ENCODE results near the gene KRTAP20-1.

The KRTAP20-1 gene

DNA sequence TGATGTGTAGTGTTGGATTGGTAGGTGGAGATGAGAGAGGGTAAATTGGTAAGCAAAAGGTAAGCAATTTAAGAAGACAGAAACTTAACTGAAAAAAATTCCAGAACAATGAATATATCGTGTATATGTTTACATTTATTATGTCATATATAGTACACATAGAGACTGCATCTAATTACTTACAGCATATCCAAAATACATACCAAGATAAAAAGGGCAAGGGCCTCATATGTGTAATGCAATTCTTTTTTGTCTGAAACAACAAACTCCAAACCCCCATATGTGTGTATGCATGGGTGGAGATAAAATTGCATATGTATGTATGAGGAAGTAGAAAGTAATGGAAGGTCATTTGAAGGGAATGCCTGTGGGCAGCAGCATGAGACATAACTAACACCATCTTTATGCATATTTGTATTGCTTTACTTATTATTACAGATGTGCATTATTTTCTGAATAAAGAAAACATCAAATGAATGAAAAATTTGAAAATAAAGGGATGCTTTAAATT lies 30.7 kb downstream of the KRTAP20-1 start:
- DNase-seq (ENCODE audit: low read depth) = no peak

GRCh38 chr21:30652891-30653290 lies 36.7 kb downstream of the KRTAP20-1 start:
- no peak for DNase-seq (ENCODE audit: low read depth)
